SK-N-MC (cell line): Measurements from ENCODE around the gene LYRM4.

Source experiments
- EZH2 ChIP-seq: fragments of 200-600 bp; sonication (generic); IDR thresholded peaks from one replicate; pipeline ENCODE4 v1.6.1; 2017; ENCODE audit warnings: antibody characterized with exemption
- FOXP2 ChIP-seq: optimal IDR thresholded peaks from 2 replicates; pipeline ENCODE3; 2011; ENCODE audit warnings: mild to moderate bottlenecking, moderate library complexity; ENCODE audit not compliant: insufficient read depth; ENCODE audit errors: extremely low read length, control extremely low read depth
- POLR2AphosphoS5 ChIP-seq: IDR thresholded peaks from 2 replicates; pipeline ENCODE4 v1.6.1; 2012; ENCODE audit warnings: mild to moderate bottlenecking, low read depth, low read length, borderline replicate concordance

DNA sequence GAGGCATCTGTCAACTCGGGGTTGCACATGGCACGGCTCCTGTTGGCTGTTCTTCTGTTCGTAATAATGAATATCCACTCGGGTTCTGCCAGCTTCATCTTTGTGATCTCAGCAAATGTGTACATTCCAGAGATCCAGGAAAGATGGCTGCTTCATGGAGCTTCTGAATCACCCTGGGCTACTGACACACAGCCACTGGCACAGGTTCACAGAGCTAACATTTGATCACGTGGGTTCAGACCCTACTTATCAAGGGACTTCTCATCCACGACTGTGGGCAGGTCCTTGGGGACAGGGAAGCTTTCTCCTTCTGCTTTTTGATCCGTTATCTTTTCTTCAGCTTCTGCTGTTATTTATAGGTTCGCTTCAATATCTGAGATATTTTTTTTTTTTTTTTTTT lies 157.5 kb downstream of the LYRM4 start:
- no peak for TF ChIP-seq EZH2
- no peak for TF ChIP-seq POLR2AphosphoS5
- no peak for TF ChIP-seq FOXP2
